Loucy (cell line): Measurements from ENCODE around the gene COL21A1.

Experiments used
- H2AFZ ChIP-seq: fragments of 200-600 bp; sonication (generic); 2 replicates; pipeline ENCODE4 v1.6.0; 2016; ENCODE audit warnings: antibody characterized with exemption, mild to moderate bottlenecking, low read length, moderate library complexity
- H3F3A ChIP-seq: fragments of 200-600 bp; 2 replicates; pipeline ENCODE4 v1.6.0; 2016; ENCODE audit warnings: antibody characterized with exemption, low read depth, mild to moderate bottlenecking
- H3K27me3 ChIP-seq: fragments of 200-600 bp; sonication (generic); 2 replicates; pipeline ENCODE4 v1.6.1; 2014; ENCODE audit warnings: low read length, mild to moderate bottlenecking; ENCODE audit not compliant: insufficient read depth, poor library complexity, severe bottlenecking
- H3K36me3 ChIP-seq: fragments of 200-600 bp; sonication (generic); 2 replicates; pipeline ENCODE4 v1.6.1; 2016; ENCODE audit warnings: low read length; ENCODE audit not compliant: insufficient read depth
- H3K4me1 ChIP-seq: fragments of 200-600 bp; sonication (generic); 2 replicates; pipeline ENCODE4 v1.5.1; 2014; ENCODE audit warnings: low read length, mild to moderate bottlenecking; ENCODE audit not compliant: insufficient read depth, poor library complexity, severe bottlenecking
- H3K4me2 ChIP-seq: fragments of 200-600 bp; sonication (generic); 2 replicates; pipeline ENCODE4 v1.6.0; 2014; ENCODE audit warnings: antibody characterized with exemption, low read length, low read depth, mild to moderate bottlenecking; ENCODE audit not compliant: poor library complexity, severe bottlenecking
- H3K4me3 ChIP-seq: fragments of 200-600 bp; sonication (generic); 2 replicates; pipeline ENCODE4 v1.5.1; 2014; ENCODE audit warnings: low read length, mild to moderate bottlenecking, mixed read lengths; ENCODE audit not compliant: poor library complexity, severe bottlenecking
- H3K79me2 ChIP-seq: fragments of 200-600 bp; sonication (generic); 2 replicates; pipeline ENCODE4 v1.6.1; 2014; ENCODE audit warnings: low read length; ENCODE audit not compliant: insufficient read depth
- H3K9ac ChIP-seq: fragments of 200-600 bp; sonication (generic); 2 replicates; pipeline ENCODE4 v1.6.0; 2014; ENCODE audit warnings: mild to moderate bottlenecking, low read depth, low read length, moderate library complexity; ENCODE audit not compliant: poor library complexity, severe bottlenecking
- H3K9me2 ChIP-seq: fragments of 200-600 bp; sonication (generic); replicated peaks from 2 replicates; pipeline ENCODE4 v1.6.1; 2016; ENCODE audit warnings: low read depth, low read length, mixed read lengths
- H3K9me3 ChIP-seq: fragments of 200-600 bp; sonication (generic); 2 replicates; pipeline ENCODE4 v1.6.1; 2014; ENCODE audit warnings: mild to moderate bottlenecking, antibody characterized with exemption, low read length, low read depth; ENCODE audit not compliant: insufficient read depth
- H4K20me1 ChIP-seq: fragments of 200-600 bp; sonication (generic); 2 replicates; pipeline ENCODE4 v1.6.0; 2014; ENCODE audit warnings: antibody characterized with exemption, low read length, mild to moderate bottlenecking; ENCODE audit not compliant: insufficient read depth, poor library complexity, severe bottlenecking
- EZH2phosphoT487 ChIP-seq: fragments of 200-600 bp; IDR thresholded peaks from 2 replicates; pipeline ENCODE4 v1.6.1; 2018; ENCODE audit warnings: antibody characterized with exemption, mild to moderate bottlenecking, moderate library complexity, borderline replicate concordance
- TF ChIP-seq, protein P1 (sequence below): fragments of 200-600 bp; sonication (generic); conservative IDR thresholded peaks from 2 replicates; pipeline ENCODE4 v1.5.1; 2014; ENCODE audit warnings: mild to moderate bottlenecking, antibody characterized with exemption, low read length

Gene COL21A1

DNA sequence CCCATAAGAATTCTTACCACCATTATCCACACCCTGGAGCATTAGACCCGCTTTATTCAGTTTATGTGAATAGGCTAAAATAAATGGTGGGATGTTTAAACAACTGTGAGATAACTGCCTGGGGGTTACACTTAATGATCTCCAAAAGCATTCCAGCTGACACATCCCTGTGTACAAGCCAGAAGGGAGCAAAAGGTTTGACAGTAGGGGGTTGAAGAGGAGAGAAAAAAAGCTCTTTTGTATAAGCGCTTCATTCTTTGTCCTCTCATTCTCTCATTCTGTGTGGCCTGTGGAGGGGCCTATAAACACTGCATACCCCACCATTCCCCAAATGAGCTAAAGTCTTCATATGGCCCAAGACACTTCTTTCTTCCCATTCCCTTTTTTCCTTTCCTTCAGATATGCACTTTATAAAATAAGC is 30.8 kb upstream of the COL21A1 start:
- Histone ChIP-seq H3K36me3 (no peaks in the 10 kb centered on the region), H3K4me1 (peaks cover 18% of the 10 kb centered on the region), H3K9me3 (no peaks in the 10 kb centered on the region), H3F3A (no peaks in the 10 kb centered on the region), H3K4me3 (no peak overlapping the region), H2AFZ (no peak overlapping the region), H3K4me2 (no peak overlapping the region), H3K27me3 (no peaks in the 10 kb centered on the region), H3K9ac (no peak overlapping the region), H4K20me1 (no peaks in the 10 kb centered on the region), H3K79me2 (no peaks in the 10 kb centered on the region), H3K9me2 (no peaks in the 10 kb centered on the region)
- TF ChIP-seq EZH2phosphoT487 = no peak
- TF ChIP-seq, protein P1, sequence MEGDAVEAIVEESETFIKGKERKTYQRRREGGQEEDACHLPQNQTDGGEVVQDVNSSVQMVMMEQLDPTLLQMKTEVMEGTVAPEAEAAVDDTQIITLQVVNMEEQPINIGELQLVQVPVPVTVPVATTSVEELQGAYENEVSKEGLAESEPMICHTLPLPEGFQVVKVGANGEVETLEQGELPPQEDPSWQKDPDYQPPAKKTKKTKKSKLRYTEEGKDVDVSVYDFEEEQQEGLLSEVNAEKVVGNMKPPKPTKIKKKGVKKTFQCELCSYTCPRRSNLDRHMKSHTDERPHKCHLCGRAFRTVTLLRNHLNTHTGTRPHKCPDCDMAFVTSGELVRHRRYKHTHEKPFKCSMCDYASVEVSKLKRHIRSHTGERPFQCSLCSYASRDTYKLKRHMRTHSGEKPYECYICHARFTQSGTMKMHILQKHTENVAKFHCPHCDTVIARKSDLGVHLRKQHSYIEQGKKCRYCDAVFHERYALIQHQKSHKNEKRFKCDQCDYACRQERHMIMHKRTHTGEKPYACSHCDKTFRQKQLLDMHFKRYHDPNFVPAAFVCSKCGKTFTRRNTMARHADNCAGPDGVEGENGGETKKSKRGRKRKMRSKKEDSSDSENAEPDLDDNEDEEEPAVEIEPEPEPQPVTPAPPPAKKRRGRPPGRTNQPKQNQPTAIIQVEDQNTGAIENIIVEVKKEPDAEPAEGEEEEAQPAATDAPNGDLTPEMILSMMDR = no peak

DNA sequence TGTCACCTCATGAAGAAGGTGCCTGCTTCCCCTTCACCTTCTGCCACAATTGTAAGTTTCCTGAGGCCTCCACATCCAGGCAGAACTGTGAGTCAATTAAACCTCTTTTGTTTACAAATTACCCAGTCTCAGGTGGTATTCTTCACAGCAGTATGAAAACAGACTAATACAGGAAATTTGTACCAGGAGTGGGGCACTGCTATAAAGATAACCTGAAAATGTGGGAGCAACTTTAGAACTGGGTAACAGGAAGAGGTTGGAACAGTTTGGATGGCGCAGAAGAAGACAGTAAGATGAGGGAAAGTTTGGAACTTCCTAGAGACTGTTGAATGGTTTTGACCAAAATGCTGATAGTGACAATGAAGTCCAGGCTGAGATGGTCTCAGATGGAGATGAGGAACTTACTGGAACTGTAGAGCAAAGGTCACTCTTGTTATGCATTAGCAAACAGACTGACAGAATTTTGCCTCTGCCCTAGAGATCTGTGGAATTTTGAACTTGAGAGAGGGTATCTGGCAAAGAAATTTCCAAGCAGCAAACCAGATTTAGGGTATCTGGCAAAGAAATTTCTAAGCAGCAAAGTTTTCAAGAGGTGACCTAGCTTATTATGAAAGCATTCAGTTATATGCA is 23.5 kb upstream of the COL21A1 start:
- H3K79me2 ChIP-seq = no peaks in the 10 kb centered on the region
- H3K4me2 ChIP-seq = no peak overlapping the region
- H3F3A ChIP-seq = no peaks in the 10 kb centered on the region
- H2AFZ ChIP-seq = no peak overlapping the region
- no peak overlapping the region for H3K9ac ChIP-seq
- H3K4me1 ChIP-seq = no peaks in the 10 kb centered on the region
- H3K27me3 ChIP-seq = no peaks in the 10 kb centered on the region
- H3K36me3 ChIP-seq = no peaks in the 10 kb centered on the region
- no peak for TF ChIP-seq EZH2phosphoT487
- TF ChIP-seq, protein P1 = no peak
- no peaks in the 10 kb centered on the region for H3K9me2 ChIP-seq
- no peaks in the 10 kb centered on the region; the same call in 1 of the 2 replicates for H3K9me3 ChIP-seq
- no peak overlapping the region for H3K4me3 ChIP-seq
- H4K20me1 ChIP-seq = no peaks in the 10 kb centered on the region

DNA sequence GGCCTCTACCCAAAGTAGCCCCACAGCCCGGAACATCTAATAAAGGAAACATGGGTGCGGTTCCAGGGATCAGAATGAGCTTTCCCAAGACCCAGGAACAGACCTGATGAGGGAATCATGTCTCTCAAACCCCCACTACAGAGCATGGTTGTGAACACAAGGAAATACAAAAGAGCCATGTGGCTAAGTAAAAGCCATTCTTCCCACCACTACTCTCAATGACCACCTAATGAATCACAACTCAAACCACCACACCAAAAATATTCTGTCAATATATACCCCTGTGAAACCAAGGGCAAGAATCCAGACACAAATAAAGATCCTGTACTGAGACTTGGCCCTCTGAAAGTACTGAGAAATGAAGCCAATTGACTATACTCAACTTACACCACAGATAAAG is 20.9 kb upstream of the COL21A1 start:
- TF ChIP-seq EZH2phosphoT487 = no peak
- TF ChIP-seq, protein P1 = no peak
- Histone ChIP-seq H3K4me2 (no peak overlapping the region), H3K9me3 (no peaks in the 10 kb centered on the region; the same call in 1 of the 2 replicates)

More for the DNA sequence above, 20.9 kb upstream of the COL21A1 start:
- no peaks in the 10 kb centered on the region for H3K79me2 ChIP-seq
- no peaks in the 10 kb centered on the region for H3F3A ChIP-seq
- no peaks in the 10 kb centered on the region for H3K9me2 ChIP-seq
- H4K20me1 ChIP-seq = no peaks in the 10 kb centered on the region
- no peak overlapping the region for H3K4me3 ChIP-seq
- H3K27me3 ChIP-seq = no peaks in the 10 kb centered on the region
- H3K36me3 ChIP-seq = no peaks in the 10 kb centered on the region
- no peaks in the 10 kb centered on the region for H3K4me1 ChIP-seq
- H2AFZ ChIP-seq = no peak overlapping the region
- H3K9ac ChIP-seq = no peak overlapping the region
